Epithelial cell of alveolus of lung (primary cell): ENCODE measurements around the gene SLC16A13. TPM values are rescaled to one million over a fixed set of nuclear protein-coding genes. Genes with fewer than 3 reads are reported as not detected.

ENCODE experiments used
- total RNA-seq: library from RNA; depleted of rRNA; stranded (reverse); fragments of >200 nt; gene quantifications from 2 replicates; pipeline ENCODE4 v1.2.1, GENCODE V29; 2015

SLC16A13 gene
- total RNA-seq, result 0.16 and 1.7 TPM in 2 replicates

GRCh38 chr17:7035591-7036368, at the start of gene SLC16A13:
Gene SLC16A13 (plus strand): TSS chr17:7036015. CDS start chr17:7036383, 368 bp downstream.

GRCh38 chr17:6995500-6996255, 40.1 kb upstream of the SLC16A13 start, which contains the start of gene ALOX12:
Gene ALOX12 (plus strand): TSS chr17:6996049. CDS start chr17:6996118, 69 bp downstream.

GRCh38 chr17:7022781-7023571, 12.8 kb upstream of the SLC16A13 start, which contains the start of gene BCL6B:
Gene BCL6B (plus strand): TSS chr17:7023050. CDS start chr17:7023672, 622 bp downstream.

GRCh38 chr17:7043497-7044198, 7.8 kb downstream of the SLC16A13 start, which contains the start of gene SLC16A11:
Gene SLC16A11 (minus strand): TSS chr17:7044092. CDS start chr17:7043513, 579 bp downstream.

GRCh38 chr17:7079581-7080455, 44.0 kb downstream of the SLC16A13 start, which contains the start of gene CLEC10A:
Gene CLEC10A (minus strand): TSS chr17:7080251. CDS start chr17:7078812, 1,439 bp downstream.

Other genes starting within 250 kb of the SLC16A13 start
- gene TEKT1, start 204.3 kb upstream of the SLC16A13 start, total RNA-seq, result not detected in 2 replicates
- not detected in 2 replicates for gene ALOX12, start 40.0 kb upstream of the SLC16A13 start, total RNA-seq
- 235 and 246 TPM in 2 replicates for gene RNASEK, start 23.4 kb upstream of the SLC16A13 start, total RNA-seq
- gene BCL6B, start 13.0 kb upstream of the SLC16A13 start, total RNA-seq, result 0.24 and 1.4 TPM in 2 replicates
- gene SLC16A11, start 8.1 kb downstream of the SLC16A13 start, total RNA-seq, result not detected in 2 replicates
- gene CLEC10A, start 44.2 kb downstream of the SLC16A13 start, total RNA-seq, result not detected in 2 replicates
- gene ASGR2, start 78.8 kb downstream of the SLC16A13 start, total RNA-seq, result not detected in 2 replicates
- gene ASGR1, start 143.4 kb downstream of the SLC16A13 start, total RNA-seq, result 0.80 and 1.0 TPM in 2 replicates
- gene DLG4, start 183.8 kb downstream of the SLC16A13 start, total RNA-seq, result 11.8 and 18.9 TPM in 2 replicates
- 184 and 242 TPM in 2 replicates for gene ACADVL, start 183.9 kb downstream of the SLC16A13 start, total RNA-seq
- 50.8 and 59.7 TPM in 2 replicates for gene DVL2, start 198.5 kb downstream of the SLC16A13 start, total RNA-seq
- gene PHF23, start 203.4 kb downstream of the SLC16A13 start, total RNA-seq, result 55.6 and 63.3 TPM in 2 replicates
- 310 and 533 TPM in 2 replicates for gene GABARAP, start 206.4 kb downstream of the SLC16A13 start, total RNA-seq
- 64.9 and 130 TPM in 2 replicates for gene CTDNEP1, start 215.7 kb downstream of the SLC16A13 start, total RNA-seq
- 34.9 and 40.0 TPM in 2 replicates for gene ELP5, start 216.2 kb downstream of the SLC16A13 start, total RNA-seq
- 1.8 and 23.0 TPM in 2 replicates for gene CLDN7, start 226.5 kb downstream of the SLC16A13 start, total RNA-seq
- 0.13 and 0.96 TPM in 2 replicates for gene SLC2A4, start 245.7 kb downstream of the SLC16A13 start, total RNA-seq